DMS 273 (cell line): Measurements from ENCODE around the gene CCBE1.
"Not testable (repeated sequence)": the region's sequence is repeated elsewhere in the genome, so short reads cannot be mapped to it uniquely, and the experiment has no call there.

Experiments used
- DNase-seq: peaks from one replicate; lab custom pipeline; 2025; ENCODE audit not compliant: unreplicated experiment; lab: John Stamatoyannopoulos, UW

The CCBE1 gene

GRCh38 chr18:59684777-59685176 is 12.4 kb downstream of the CCBE1 start:
- no peak for DNase-seq

- peak; percentile 24 for DNase-seq
Measured at GRCh38 chr18:59681521-59682004, 15.7 kb downstream of the CCBE1 start.

- no peak for DNase-seq
Measured at GRCh38 chr18:59681051-59681450, 16.2 kb downstream of the CCBE1 start.

GRCh38 chr18:59675346-59675745 is 21.9 kb downstream of the CCBE1 start:
- no peak for DNase-seq

- DNase-seq: no peak
Measured at GRCh38 chr18:59674903-59675270, 22.3 kb downstream of the CCBE1 start.

GRCh38 chr18:59674186-59674902 is 22.9 kb downstream of the CCBE1 start:
- no peak for DNase-seq

GRCh38 chr18:59672235-59672711 is 24.9 kb downstream of the CCBE1 start:
- peak; percentile 71 for DNase-seq

- DNase-seq: no peak
Measured at GRCh38 chr18:59671551-59671950, 25.7 kb downstream of the CCBE1 start.

GRCh38 chr18:59669872-59670657 is 27.2 kb downstream of the CCBE1 start:
- DNase-seq: no peak

GRCh38 chr18:59667488-59667887 is 29.7 kb downstream of the CCBE1 start:
- no peak for DNase-seq

GRCh38 chr18:59666007-59666402 is 31.2 kb downstream of the CCBE1 start:
- DNase-seq: not testable (repeated sequence)

- DNase-seq: no peak
Measured at GRCh38 chr18:59665057-59666006, 31.9 kb downstream of the CCBE1 start.

GRCh38 chr18:59664329-59664728 is 32.9 kb downstream of the CCBE1 start:
- DNase-seq: no peak

- DNase-seq: no peak
Measured at GRCh38 chr18:59663096-59663495, 34.1 kb downstream of the CCBE1 start.

GRCh38 chr18:59661891-59662701 is 35.1 kb downstream of the CCBE1 start:
- no peak for DNase-seq

GRCh38 chr18:59660786-59661743 is 36.2 kb downstream of the CCBE1 start:
- no peak for DNase-seq

- DNase-seq: no peak
Measured at GRCh38 chr18:59660366-59660765, 36.9 kb downstream of the CCBE1 start.

GRCh38 chr18:59659508-59660170 is 37.6 kb downstream of the CCBE1 start:
- no peak for DNase-seq

- no peak for DNase-seq
Measured at GRCh38 chr18:59658941-59659340, 38.3 kb downstream of the CCBE1 start.
